HG02571 (cell line): ENCODE measurements around the gene RFX8.
"Not testable (repeated sequence)": the region's sequence is repeated elsewhere in the genome, so short reads cannot be mapped to it uniquely, and the experiment has no call there.

Experiments used
- ATAC-seq: cut with Tn5 transposase; IDR thresholded peaks from one replicate; pipeline ENCODE4 v1.9.1; 2021; ENCODE audit warnings: mild to moderate bottlenecking, moderate library complexity; ENCODE audit not compliant: unreplicated experiment

Gene RFX8

GRCh38 chr2:101442667-101443061 lies 32.2 kb downstream of the RFX8 start:
- ATAC-seq = no peak

- ATAC-seq = no peak
Measured at GRCh38 chr2:101442042-101442666, 32.8 kb downstream of the RFX8 start.

- ATAC-seq = no peak
Measured at GRCh38 chr2:101440127-101440738, 34.7 kb downstream of the RFX8 start.

GRCh38 chr2:101439716-101440115 lies 35.2 kb downstream of the RFX8 start:
- ATAC-seq = no peak

GRCh38 chr2:101438555-101438954 lies 36.4 kb downstream of the RFX8 start:
- not testable (repeated sequence) for ATAC-seq

- ATAC-seq = no peak
Measured at GRCh38 chr2:101435001-101435862, 39.7 kb downstream of the RFX8 start.

- ATAC-seq = no peak
Measured at GRCh38 chr2:101433465-101433864, 41.4 kb downstream of the RFX8 start.

GRCh38 chr2:101432411-101433181 lies 42.3 kb downstream of the RFX8 start:
- no peak for ATAC-seq

- ATAC-seq = no peak
Measured at GRCh38 chr2:101431486-101431885, 43.4 kb downstream of the RFX8 start.

GRCh38 chr2:101430156-101430555 lies 44.8 kb downstream of the RFX8 start:
- ATAC-seq = no peak

GRCh38 chr2:101429453-101429852 lies 45.5 kb downstream of the RFX8 start:
- ATAC-seq = no peak

GRCh38 chr2:101428422-101429176 lies 46.3 kb downstream of the RFX8 start:
- ATAC-seq = no peak

GRCh38 chr2:101427743-101428142 lies 47.2 kb downstream of the RFX8 start:
- no peak for ATAC-seq

GRCh38 chr2:101427240-101427639 lies 47.7 kb downstream of the RFX8 start:
- no peak for ATAC-seq

- ATAC-seq = no peak
Measured at GRCh38 chr2:101426822-101427221, 48.1 kb downstream of the RFX8 start.

GRCh38 chr2:101420623-101421022 lies 54.3 kb downstream of the RFX8 start:
- ATAC-seq = no peak

GRCh38 chr2:101419096-101419663 lies 55.7 kb downstream of the RFX8 start:
- no peak for ATAC-seq

- ATAC-seq = no peak
Measured at GRCh38 chr2:101418460-101419095, 56.3 kb downstream of the RFX8 start.

GRCh38 chr2:101416609-101417008 lies 58.3 kb downstream of the RFX8 start:
- ATAC-seq = no peak

GRCh38 chr2:101415884-101416283 lies 59.0 kb downstream of the RFX8 start:
- ATAC-seq = no peak
